Caco-2 (cell line): Measurements from ENCODE around the gene SESN1. TPM values are rescaled to one million over a fixed set of nuclear protein-coding genes. Genes with fewer than 3 reads are reported as not detected.

Source experiments
- BruUV-seq: library from RNA; stranded (reverse); fragments of 400-500 nt; replicated peaks from 2 replicates; lab custom pipeline; 2021; lab: Mats Ljungman, UMichigan
- CTCF ChIA-PET: fragments of 300-600 bp; sonication (Branson Sonifier 250); formaldehyde crosslinking; loops from one replicate; lab custom pipeline; 2022; ENCODE audit warnings: antibody characterized with exemption; lab: Charles Lee
- POLR2A ChIA-PET: fragments of 300-600 bp; sonication (Branson Sonifier 250); formaldehyde crosslinking; loops from one replicate; lab custom pipeline; 2022; ENCODE audit warnings: antibody characterized with exemption; lab: Charles Lee
- DNase-seq, 2 experiments: peaks; one replicate each; pipeline versions ENCODE4 v3.0.0 to v3.0.0-alpha.2; 2020 to 2022
- H3K27me3 ChIP-seq: replicated peaks from 2 replicates; pipeline ENCODE4 v1.6.0; 2011; ENCODE audit warnings: low read length; ENCODE audit not compliant: control insufficient read depth, insufficient read depth
- H3K36me3 ChIP-seq: 2 replicates; pipeline ENCODE4 v1.5.1; 2011; ENCODE audit warnings: low read length; ENCODE audit not compliant: control insufficient read depth, insufficient read depth
- H3K4me1 ChIP-seq: fragments of 250-450 bp; sonication (Bioruptor Pico); 2 replicates; pipeline ENCODE4 v1.5.1; 2020; ENCODE audit warnings: mild to moderate bottlenecking
- H3K4me3 ChIP-seq: 2 replicates; pipeline ENCODE4 v1.5.1; 2011; ENCODE audit warnings: low read depth, mild to moderate bottlenecking, control low read depth, low read length
- H3K9me3 ChIP-seq: fragments of 250-450 bp; sonication (Bioruptor Pico); 2 replicates; pipeline ENCODE4 v1.5.1; 2020; ENCODE audit warnings: mild to moderate bottlenecking, moderate library complexity
- H3K27ac Mint-ChIP-seq: one replicate; pipeline ENCODE4 v1.8.0; 2022; ENCODE audit warnings: mixed read lengths; ENCODE audit not compliant: unreplicated experiment
- H3K27me3 Mint-ChIP-seq: one replicate; pipeline ENCODE4 v1.8.0; 2022; ENCODE audit warnings: mixed read lengths; ENCODE audit not compliant: insufficient read depth, unreplicated experiment
- H3K36me3 Mint-ChIP-seq: one replicate; pipeline ENCODE4 v1.8.0; 2022; ENCODE audit warnings: mild to moderate bottlenecking, mixed read lengths; ENCODE audit not compliant: insufficient read depth, unreplicated experiment
- H3K4me1 Mint-ChIP-seq: one replicate; pipeline ENCODE4 v1.8.0; 2022; ENCODE audit warnings: low read depth, mixed read lengths; ENCODE audit not compliant: unreplicated experiment
- H3K4me3 Mint-ChIP-seq: one replicate; pipeline ENCODE4 v1.8.0; 2022; ENCODE audit warnings: mild to moderate bottlenecking, moderate library complexity, mixed read lengths; ENCODE audit not compliant: unreplicated experiment
- H3K9me3 Mint-ChIP-seq: one replicate; pipeline ENCODE4 v1.8.0; 2022; ENCODE audit warnings: mixed read lengths; ENCODE audit not compliant: unreplicated experiment
- CTCF ChIP-seq, 2 experiments: fragments of 200-600 bp in 1 of 2; IDR thresholded peaks; 1 replicate in 1 of 2; 2 replicates in 1 of 2; pipeline versions ENCODE4 v1.5.1 to v1.8.0; 2011 to 2022; ENCODE audit warnings: antibody characterized with exemption in 1 of 2, control low read depth in 1 of 2, inconsistent platforms in 1 of 2, low read depth in 1 of 2, low read length in 1 of 2, mild to moderate bottlenecking in 1 of 2, moderate library complexity in 1 of 2; ENCODE audit not compliant: insufficient read depth in 1 of 2, severe bottlenecking in 1 of 2, unreplicated experiment in 1 of 2
- intact Hi-C: fragments of 100-400 bp; cut with micrococcal nuclease; formaldehyde crosslinking; loops from one replicate; pipeline ENCODE4 v1.10.0; 2022; ENCODE audit not compliant: unreplicated experiment
- total RNA-seq: library from RNA; stranded (reverse); gene quantifications from 2 replicates; pipeline ENCODE4 v1.2.3, GENCODE V29; 2022

Gene SESN1
- total RNA-seq, 1 experiment from 2014 or later, result 21.9 TPM

- H3K9me3 Mint-ChIP-seq, result no peaks in the 10 kb centered on the region
- CTCF ChIA-PET, result interaction anchor here (1.0 to 1.3 kb wide), 2 partner anchors 30 to 64 kb away, joined by 3 read pairs; no protein-coding TSS in a partner anchor
- H3K4me1 ChIP-seq, result peaks cover 28% of the 10 kb centered on the region
- intact Hi-C loops, result loop anchor here (1.0 to 5.0 kb wide), 3 partner anchors 33 to 63 kb away; no protein-coding TSS in a partner anchor
- H3K27me3 ChIP-seq, result no peaks in the 10 kb centered on the region
- no peaks in the 10 kb centered on the region for H3K9me3 ChIP-seq
- H3K36me3 Mint-ChIP-seq, result no peaks in the 10 kb centered on the region
- peaks cover 18% of the 10 kb centered on the region for H3K4me1 Mint-ChIP-seq
- H3K27me3 Mint-ChIP-seq, result no peaks in the 10 kb centered on the region
- peak overlapping the region; percentile 76 for H3K4me3 Mint-ChIP-seq
- no peak for TF ChIP-seq CTCF (IDR thresholded peaks at IDR 0.05; ENCODE audit: insufficient read depth in 1 of 2, low read depth in 1 of 2, low read length in 1 of 2, severe bottlenecking in 1 of 2, unreplicated experiment in 1 of 2)
- peak overlapping the region; percentile 82 for H3K4me3 ChIP-seq
- no TSS peak for BruUV-seq
- POLR2A ChIA-PET, result interaction anchor here (0.5 to 1.9 kb wide), 6 partner anchors 20 to 85 kb away, joined by 3 to 5 read pairs (median 4); partner anchors contain the start of gene SESN1
- peak; percentile 88 to 95 for DNase-seq
- peak overlapping the region; percentile 74 for H3K27ac Mint-ChIP-seq
- H3K36me3 ChIP-seq, result no peaks in the 10 kb centered on the region
These were observed 85.2 kb downstream of the SESN1 start for GRCh38 chr6:109009236-109009961.

- ChIA-PET POLR2A (interaction anchor here (0.5 to 1.9 kb wide), 5 partner anchors 19 to 161 kb away, joined by 3 to 5 read pairs (median 3); partner anchors contain the start of genes ARMC2 and SESN1), CTCF (interaction anchor here (1.3 kb wide), 1 partner anchor 31 kb away, joined by 3 read pairs; no protein-coding TSS in a partner anchor)
- peak in 1 of 2 experiments; percentile 51 for DNase-seq
- no peaks in the 10 kb centered on the region for H3K27me3 Mint-ChIP-seq
- H3K9me3 ChIP-seq, result no peaks in the 10 kb centered on the region
- no peaks in the 10 kb centered on the region for H3K36me3 Mint-ChIP-seq
- intact Hi-C loops, result loop anchor here (1.0 to 5.0 kb wide), 3 partner anchors 34 to 64 kb away; no protein-coding TSS in a partner anchor
- no peaks in the 10 kb centered on the region for H3K36me3 ChIP-seq
- H3K9me3 Mint-ChIP-seq, result no peaks in the 10 kb centered on the region
- H3K4me1 Mint-ChIP-seq, result peaks cover 15% of the 10 kb centered on the region
- TF ChIP-seq CTCF (IDR thresholded peaks at IDR 0.05; ENCODE audit: insufficient read depth in 1 of 2, low read depth in 1 of 2, low read length in 1 of 2, severe bottlenecking in 1 of 2, unreplicated experiment in 1 of 2), result no peak
- H3K4me3 Mint-ChIP-seq, result peak overlapping the region; percentile 76
- H3K27ac Mint-ChIP-seq, result peak overlapping the region; percentile 72
- H3K27me3 ChIP-seq, result no peaks in the 10 kb centered on the region
- H3K4me3 ChIP-seq, result peak overlapping the region; percentile 82
- peaks cover 28% of the 10 kb centered on the region for H3K4me1 ChIP-seq
- no TSS peak for BruUV-seq
These were observed 86.0 kb downstream of the SESN1 start for GRCh38 chr6:109008537-109009235.

GRCh38 chr6:109008054-109008453, 86.6 kb downstream of the SESN1 start:
- POLR2A ChIA-PET, result interaction anchor here (0.5 to 1.9 kb wide), 3 partner anchors 18 to 160 kb away, joined by 3 to 5 read pairs (median 3); partner anchors contain the start of genes ARMC2 and SESN1
- Histone ChIP-seq H3K4me1 (peaks cover 28% of the 10 kb centered on the region), H3K27me3 (no peaks in the 10 kb centered on the region), H3K36me3 (no peaks in the 10 kb centered on the region), H3K9me3 (no peaks in the 10 kb centered on the region), H3K4me3 (peak overlapping the region; percentile 82)
- CTCF ChIA-PET, result no interaction called here
- TF ChIP-seq CTCF (IDR thresholded peaks at IDR 0.05; ENCODE audit: insufficient read depth in 1 of 2, low read depth in 1 of 2, low read length in 1 of 2, severe bottlenecking in 1 of 2, unreplicated experiment in 1 of 2), result no peak
- BruUV-seq, result TSS peak; percentile 38
- no peak for DNase-seq
- Mint-ChIP-seq H3K4me3 (peak overlapping the region; percentile 76), H3K4me1 (peaks cover 8% of the 10 kb centered on the region), H3K27ac (no peak overlapping the region), H3K27me3 (no peaks in the 10 kb centered on the region), H3K36me3 (no peaks in the 10 kb centered on the region), H3K9me3 (no peaks in the 10 kb centered on the region)
- intact Hi-C loops, result loop anchor here (2.0 to 5.0 kb wide), 2 partner anchors 34 to 65 kb away; no protein-coding TSS in a partner anchor
